Brain microvascular endothelial cell (primary cell): ENCODE data around the gene MSH3.

Source experiments
- DNase-seq: peaks from one replicate; pipeline ENCODE4 v3.0.0-alpha.2; 2020
- H3K27ac ChIP-seq: fragments of 250-450 bp; sonication (Bioruptor Pico); 2 replicates; pipeline ENCODE4 v1.5.1; 2020; ENCODE audit warnings: mild to moderate bottlenecking, moderate library complexity
- H3K27me3 ChIP-seq: fragments of 250-450 bp; sonication (Bioruptor Pico); replicated peaks from 2 replicates; pipeline ENCODE4 v1.5.1; 2020; ENCODE audit warnings: mild to moderate bottlenecking
- H3K36me3 ChIP-seq: fragments of 250-450 bp; sonication (Bioruptor Pico); replicated peaks from 2 replicates; pipeline ENCODE4 v1.5.1; 2020; ENCODE audit warnings: mild to moderate bottlenecking
- H3K4me3 ChIP-seq: 2 replicates; pipeline ENCODE4 v1.5.1; 2011; ENCODE audit warnings: low read depth, mild to moderate bottlenecking, control low read depth, low read length, moderate library complexity
- CTCF ChIP-seq: IDR thresholded peaks from 2 replicates; pipeline ENCODE4 v1.5.1; 2011; ENCODE audit warnings: low read depth, mild to moderate bottlenecking, moderate library complexity, low read length, control low read depth, inconsistent platforms; ENCODE audit errors: missing control alignments
- in situ Hi-C: cut with HindIII; loops from 2 replicates; pipeline ENCODE4 v1.10.0; 2017; ENCODE audit warnings: low sequenced_read_pairs, low pct_ligation_motif_present

Gene MSH3

DNA sequence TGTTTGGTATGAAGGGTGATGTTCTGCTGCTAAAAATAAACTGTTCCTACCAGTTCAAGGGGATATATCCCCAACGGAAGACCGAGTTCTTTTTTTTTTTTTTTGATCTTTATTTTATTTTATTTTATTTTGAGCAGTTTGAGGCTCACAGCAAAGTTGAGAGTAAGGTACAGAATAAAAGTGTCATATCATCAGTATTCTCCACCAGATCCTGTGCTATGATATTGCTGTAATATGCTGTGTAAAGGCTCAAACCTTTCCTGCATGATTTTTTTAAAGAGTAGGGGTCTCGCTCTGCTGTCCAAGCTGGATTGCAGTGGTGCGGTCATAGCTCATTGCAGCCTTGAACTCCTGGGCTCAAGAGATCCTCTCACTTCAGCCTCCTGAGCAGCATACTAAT, 35.2 kb downstream of the MSH3 start:
- TF ChIP-seq CTCF: no peak
- no peak for DNase-seq
- Histone ChIP-seq H3K36me3 (no peaks in the 10 kb centered on the region), H3K27me3 (no peaks in the 10 kb centered on the region), H3K27ac (no peak overlapping the region), H3K4me3 (no peak overlapping the region)
- in situ Hi-C loops: no loop called here

GRCh38 chr5:80695666-80696065, 41.2 kb downstream of the MSH3 start:
- Histone ChIP-seq H3K36me3 (no peaks in the 10 kb centered on the region), H3K27me3 (no peaks in the 10 kb centered on the region), H3K27ac (no peak overlapping the region), H3K4me3 (no peak overlapping the region)
- no peak for DNase-seq
- no peak for TF ChIP-seq CTCF
- in situ Hi-C loops: no loop called here

GRCh38 chr5:80696450-80696849, 42.0 kb downstream of the MSH3 start:
- DNase-seq: no peak
- no peak for TF ChIP-seq CTCF
- in situ Hi-C loops: no loop called here

DNA sequence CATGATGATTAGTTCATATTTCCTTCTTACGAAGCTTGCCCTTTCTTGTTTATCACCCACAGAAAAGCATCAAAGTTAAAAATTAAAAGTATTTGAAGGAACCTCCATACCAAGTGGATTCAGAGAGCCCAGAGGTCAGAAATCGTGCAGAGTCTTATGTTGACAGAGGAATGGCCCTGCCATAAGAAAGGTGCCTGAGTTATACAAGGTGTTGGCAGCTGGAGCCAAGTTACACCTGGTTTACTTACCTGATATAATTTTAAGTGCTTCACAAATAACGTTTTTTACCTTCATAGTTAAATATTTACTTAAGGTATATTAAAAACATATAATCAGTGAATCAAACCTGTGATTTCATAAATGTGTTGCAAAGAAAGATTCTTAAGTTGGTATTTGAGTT, 42.6 kb downstream of the MSH3 start:
- H3K27me3 ChIP-seq: no peaks in the 10 kb centered on the region

More at GRCh38 chr5:80696450-80696849, 42.0 kb downstream of the MSH3 start:
- no peak overlapping the region for H3K27ac ChIP-seq
- H3K27me3 ChIP-seq: no peaks in the 10 kb centered on the region
- no peak overlapping the region for H3K4me3 ChIP-seq
- no peaks in the 10 kb centered on the region for H3K36me3 ChIP-seq

GRCh38 chr5:80698369-80698768, 43.9 kb downstream of the MSH3 start:
- TF ChIP-seq CTCF: no peak
- no peaks in the 10 kb centered on the region for H3K27me3 ChIP-seq
- no peak overlapping the region for H3K27ac ChIP-seq
- H3K4me3 ChIP-seq: no peak overlapping the region
- no peak for DNase-seq
- H3K36me3 ChIP-seq: no peaks in the 10 kb centered on the region
- in situ Hi-C loops: no loop called here

More for the DNA sequence above, 42.6 kb downstream of the MSH3 start:
- no peak for DNase-seq
- Histone ChIP-seq H3K27ac (no peak overlapping the region), H3K36me3 (no peaks in the 10 kb centered on the region), H3K4me3 (no peak overlapping the region)
- in situ Hi-C loops: no loop called here
- TF ChIP-seq CTCF: no peak

DNA sequence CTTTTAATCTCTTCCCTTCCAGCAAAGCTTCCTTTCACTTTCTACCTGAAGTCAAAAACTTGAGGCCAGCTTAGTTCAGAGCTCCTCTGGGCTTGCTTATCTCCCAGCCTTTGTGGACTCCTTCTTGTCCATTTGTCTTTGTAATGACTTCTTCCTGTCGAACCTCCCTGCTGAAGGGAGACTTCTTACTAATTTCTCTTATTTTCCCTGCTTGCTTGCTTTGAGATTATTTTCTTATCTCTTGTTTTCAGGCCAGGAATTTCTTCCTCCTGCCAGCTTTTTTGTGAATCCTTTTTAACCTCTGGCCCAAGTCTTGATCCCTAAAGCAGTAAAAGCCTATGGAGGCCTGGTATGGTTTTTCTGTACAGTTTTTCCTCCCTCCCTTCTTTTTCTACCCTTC, 47.1 kb downstream of the MSH3 start:
- Histone ChIP-seq H3K27me3 (no peaks in the 10 kb centered on the region), H3K4me3 (no peak overlapping the region), H3K27ac (no peak overlapping the region), H3K36me3 (no peaks in the 10 kb centered on the region)
- TF ChIP-seq CTCF: no peak
- no peak for DNase-seq
- in situ Hi-C loops: no loop called here
